Duodenal mucosa (tissue), 2 donors: ENCODE measurements around the gene FBXW9.
"Not testable (repeated sequence)": the region's sequence is repeated elsewhere in the genome, so short reads cannot be mapped to it uniquely, and the experiment has no call there.

ENCODE experiments used
- H3K27ac ChIP-seq: one replicate; pipeline ENCODE4 v1.7.0; 2013; ENCODE audit warnings: low read depth, low read length
- H3K27me3 ChIP-seq, 2 donors: one replicate each; pipeline ENCODE4 v1.7.0; 2013; ENCODE audit warnings: low read length in 2 of 2, control low read depth in 1 of 2; ENCODE audit not compliant: insufficient read depth in 2 of 2, control insufficient read depth in 1 of 2
- H3K36me3 ChIP-seq, 2 donors: one replicate each; pipeline ENCODE4 v1.7.0; 2013; ENCODE audit warnings: low read length in 2 of 2, control low read depth in 1 of 2; ENCODE audit not compliant: insufficient read depth in 2 of 2, control insufficient read depth in 1 of 2
- H3K4me1 ChIP-seq, 2 donors: one replicate each; pipeline ENCODE4 v1.7.0; 2013; ENCODE audit warnings: low read length in 2 of 2, control low read depth in 1 of 2; ENCODE audit not compliant: insufficient read depth in 2 of 2, control insufficient read depth in 1 of 2
- H3K4me3 ChIP-seq, 2 donors: one replicate each; pipeline ENCODE4 v1.7.0; 2013; ENCODE audit warnings: low read length in 2 of 2, low read depth in 1 of 2
- H3K9ac ChIP-seq, 2 donors: one replicate each; pipeline ENCODE4 v1.7.0; 2013; ENCODE audit warnings: low read length in 2 of 2, low read depth in 1 of 2
- H3K9me3 ChIP-seq, 2 donors: one replicate each; pipeline ENCODE4 v1.7.0; 2013; ENCODE audit warnings: low read length in 2 of 2, control low read depth in 1 of 2; ENCODE audit not compliant: control insufficient read depth in 1 of 2

Gene FBXW9

DNA sequence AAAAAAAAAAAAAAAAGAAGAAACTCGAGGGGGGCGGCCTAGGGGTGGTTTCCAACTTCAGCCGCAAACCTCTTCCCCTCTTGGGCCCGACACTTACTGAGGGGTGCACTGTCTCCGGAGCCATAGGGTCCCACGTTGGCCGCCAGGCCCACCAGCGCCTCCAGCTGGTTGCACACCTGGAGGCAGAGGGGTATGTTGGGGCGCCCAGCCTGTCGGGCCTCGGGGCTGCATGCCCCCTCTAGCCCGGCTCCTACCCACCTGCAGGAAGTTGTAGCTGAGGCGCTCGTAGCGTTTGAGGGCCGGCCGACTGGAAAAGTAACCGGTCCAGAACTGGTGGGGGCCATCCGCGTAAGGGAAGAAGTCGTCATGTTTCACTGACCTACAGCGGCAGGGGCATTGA, 38.5 kb downstream of the FBXW9 start:
- H3K36me3 ChIP-seq = peaks cover 3 to 42% of the 10 kb centered on the region in 2 donors
- no peak overlapping the region for H3K4me3 ChIP-seq
- no peak overlapping the region for H3K27ac ChIP-seq
- H3K9me3 ChIP-seq = no peaks in the 10 kb centered on the region
- no peak overlapping the region for H3K9ac ChIP-seq
- no peaks in the 10 kb centered on the region for H3K4me1 ChIP-seq
- no peaks in the 10 kb centered on the region for H3K27me3 ChIP-seq

DNA sequence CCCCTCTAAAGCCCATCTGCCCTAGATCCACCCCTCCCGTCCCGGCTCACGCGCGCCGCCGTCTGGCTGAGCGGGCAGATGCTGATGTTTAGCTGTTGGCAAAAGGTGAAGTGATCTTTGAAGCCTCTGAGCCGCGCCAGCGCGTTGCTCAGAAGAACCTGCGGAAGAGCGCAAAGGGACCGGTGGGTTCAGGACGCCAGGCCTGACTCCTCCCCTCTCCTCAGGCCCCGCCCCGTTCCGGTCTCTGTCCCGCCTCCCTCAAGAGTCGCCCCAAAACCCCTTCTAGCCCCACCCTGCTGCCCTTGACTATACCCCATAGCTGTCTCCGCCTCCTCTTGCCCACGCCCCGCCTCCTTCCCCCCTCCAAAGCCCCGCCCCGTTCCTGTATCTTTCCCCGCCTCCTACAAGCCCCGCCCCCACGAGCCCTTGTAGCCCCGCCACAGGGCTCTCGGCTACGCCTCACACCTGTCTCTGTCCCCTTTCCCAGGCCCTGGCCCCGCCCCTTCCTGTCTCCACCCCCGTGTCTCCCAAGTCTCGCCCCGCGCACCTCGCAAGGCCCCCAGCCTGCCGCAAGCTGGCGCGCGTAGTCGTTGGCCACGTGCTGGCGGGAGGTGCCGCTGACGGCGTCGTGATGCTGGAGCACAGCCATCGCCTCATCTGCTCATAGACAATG, 39.4 kb downstream of the FBXW9 start:
- no peaks in the 10 kb centered on the region for H3K9me3 ChIP-seq
- H3K4me1 ChIP-seq = no peaks in the 10 kb centered on the region
- H3K9ac ChIP-seq = no peak overlapping the region
- peaks cover 3 to 43% of the 10 kb centered on the region in 2 donors for H3K36me3 ChIP-seq
- H3K4me3 ChIP-seq = no peak overlapping the region
- H3K27me3 ChIP-seq = no peaks in the 10 kb centered on the region
- no peak overlapping the region for H3K27ac ChIP-seq

DNA sequence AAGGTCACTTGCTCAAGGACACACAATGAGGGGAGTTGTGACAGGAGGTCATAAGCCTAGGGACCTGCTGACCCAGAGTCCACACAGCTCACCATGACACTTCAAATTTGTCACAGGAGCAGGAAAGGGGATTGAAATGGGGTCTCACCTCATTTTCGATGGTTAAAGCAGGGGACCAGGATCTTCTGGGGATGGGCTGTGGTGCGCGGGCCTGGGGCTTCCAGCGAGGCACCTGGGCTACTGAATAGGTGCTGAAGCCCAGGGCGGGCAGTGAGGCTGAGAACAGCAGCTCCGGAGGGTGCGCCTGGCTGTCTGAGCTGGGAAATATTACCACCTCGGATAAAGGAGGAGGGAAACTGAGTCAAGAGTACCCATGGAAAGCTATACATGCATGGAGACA, 40.9 kb downstream of the FBXW9 start:
- Histone ChIP-seq H3K27me3 (no peaks in the 10 kb centered on the region), H3K9me3 (no peaks in the 10 kb centered on the region), H3K9ac (no peak overlapping the region), H3K4me3 (no peak overlapping the region), H3K27ac (no peak overlapping the region), H3K4me1 (no peaks in the 10 kb centered on the region), H3K36me3 (peaks cover 3 to 36% of the 10 kb centered on the region in 2 donors)

DNA sequence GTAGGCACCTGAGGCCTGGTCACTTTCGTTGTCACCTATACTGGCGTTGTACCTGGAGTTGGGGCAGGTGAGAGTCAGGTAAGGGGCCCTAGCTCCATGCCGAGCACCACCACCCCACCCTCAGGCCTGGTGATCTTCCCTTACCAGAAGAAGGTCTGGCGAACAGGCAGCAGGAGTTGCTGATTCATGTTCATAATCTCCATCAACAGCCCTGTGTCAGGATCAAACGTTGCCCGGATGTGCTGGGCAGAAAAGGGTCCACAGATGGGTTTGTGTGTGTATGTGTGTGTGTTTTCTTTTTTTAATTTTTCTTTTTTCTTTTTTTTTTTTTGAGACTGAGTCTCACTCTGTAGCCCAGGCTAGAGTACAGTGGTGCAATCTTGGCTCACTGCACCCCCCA, 44.2 kb downstream of the FBXW9 start:
- Histone ChIP-seq H3K27me3 (no peaks in the 10 kb centered on the region), H3K4me1 (peaks cover 5% of the 10 kb centered on the region in 2 donors), H3K9ac (no peak overlapping the region), H3K9me3 (no peaks in the 10 kb centered on the region), H3K4me3 (no peak overlapping the region), H3K27ac (no peak overlapping the region), H3K36me3 (peaks cover 3 to 27% of the 10 kb centered on the region in 2 donors)

DNA sequence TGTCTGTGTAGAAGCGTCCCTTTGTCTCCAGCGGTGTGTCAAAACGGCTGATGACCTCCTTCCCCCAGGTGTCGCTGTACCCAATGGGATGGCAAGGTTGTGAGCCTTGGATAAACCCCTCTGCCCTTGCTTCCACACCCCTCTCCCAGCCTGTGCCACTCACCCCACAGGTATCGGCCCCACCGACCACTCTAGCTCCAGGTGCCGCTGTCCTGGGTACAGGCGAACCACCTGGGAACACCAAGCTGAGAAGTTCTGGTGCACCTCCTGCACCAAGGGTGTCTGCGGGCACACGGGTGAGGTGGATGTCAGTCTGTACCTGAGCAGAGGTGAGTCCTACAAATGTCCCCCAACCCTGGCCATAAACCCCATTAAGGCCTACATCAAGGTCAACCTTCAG, 46.5 kb downstream of the FBXW9 start:
- H3K27ac ChIP-seq = no peak overlapping the region
- peaks cover 0 to 8% of the 10 kb centered on the region in 2 donors for H3K36me3 ChIP-seq
- H3K27me3 ChIP-seq = no peaks in the 10 kb centered on the region
- H3K4me1 ChIP-seq = peaks cover 5% of the 10 kb centered on the region in 2 donors
- no peak overlapping the region for H3K4me3 ChIP-seq
- no peaks in the 10 kb centered on the region for H3K9me3 ChIP-seq
- no peak overlapping the region for H3K9ac ChIP-seq

DNA sequence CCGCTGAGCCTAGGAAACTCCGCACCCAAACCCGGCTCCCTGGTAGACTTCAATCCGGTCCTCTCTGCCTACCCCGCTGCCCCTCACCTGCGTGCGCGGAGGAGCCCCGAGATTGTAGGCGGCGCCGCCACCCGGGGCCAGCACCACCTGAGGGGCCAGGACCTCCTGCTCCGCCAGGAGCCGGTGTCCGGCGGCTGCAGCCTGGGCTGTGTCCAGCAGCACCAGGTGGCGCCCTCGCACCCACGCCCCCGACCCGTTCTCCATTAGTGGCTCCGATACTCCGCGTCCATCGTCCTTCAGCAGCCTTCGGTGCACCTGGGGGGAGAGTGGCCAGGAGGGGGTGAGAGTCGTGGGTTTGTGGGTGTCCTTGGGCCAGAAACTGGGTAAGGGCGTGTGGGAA, 48.3 kb downstream of the FBXW9 start:
- no peak overlapping the region for H3K27ac ChIP-seq

DNA sequence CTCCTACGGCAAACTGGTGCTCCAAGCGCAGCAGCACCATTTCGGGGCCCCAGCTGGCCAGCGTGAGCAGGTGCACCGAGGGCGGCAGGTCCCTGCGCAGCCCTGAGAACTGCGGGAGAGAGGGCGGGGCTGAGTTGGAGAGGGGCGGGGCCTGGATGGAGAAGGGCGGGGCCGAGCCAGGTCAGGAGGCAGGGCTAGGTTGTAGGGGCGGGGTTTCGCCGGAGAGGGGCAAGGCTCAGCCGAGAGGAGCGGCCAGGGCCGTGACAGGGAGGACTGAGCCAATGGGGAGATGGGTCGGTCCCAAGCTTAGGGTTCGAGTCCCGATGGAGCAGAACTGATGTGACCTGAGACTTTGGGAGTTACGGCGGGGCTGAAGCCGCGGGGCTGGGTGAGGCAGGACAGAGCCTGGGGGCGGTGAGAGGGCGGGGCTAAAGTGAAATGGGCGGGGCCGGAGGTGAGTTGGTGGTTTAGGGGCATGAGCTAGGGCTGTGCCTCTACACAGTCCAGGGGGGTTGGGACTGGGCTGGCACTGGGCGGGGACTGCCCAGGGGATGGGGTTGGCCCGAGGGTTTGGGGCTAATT, 48.9 kb downstream of the FBXW9 start:
- H3K27me3 ChIP-seq = no peaks in the 10 kb centered on the region
- H3K4me1 ChIP-seq = peaks cover 5% of the 10 kb centered on the region in 2 donors
- H3K4me3 ChIP-seq = peak overlapping the region; percentile 51 to 66
- H3K27ac ChIP-seq = no peak overlapping the region
- no peak overlapping the region for H3K9ac ChIP-seq
- H3K36me3 ChIP-seq = peaks cover 0 to 5% of the 10 kb centered on the region in 2 donors
- no peaks in the 10 kb centered on the region for H3K9me3 ChIP-seq

More for the DNA sequence above, 48.3 kb downstream of the FBXW9 start:
- no peak overlapping the region for H3K9ac ChIP-seq
- H3K9me3 ChIP-seq = no peaks in the 10 kb centered on the region
- H3K27me3 ChIP-seq = no peaks in the 10 kb centered on the region
- peak overlapping the region; percentile 40 to 66 for H3K4me3 ChIP-seq
- peaks cover 5% of the 10 kb centered on the region in 2 donors for H3K4me1 ChIP-seq
- H3K36me3 ChIP-seq = peaks cover 0 to 5% of the 10 kb centered on the region in 2 donors

DNA sequence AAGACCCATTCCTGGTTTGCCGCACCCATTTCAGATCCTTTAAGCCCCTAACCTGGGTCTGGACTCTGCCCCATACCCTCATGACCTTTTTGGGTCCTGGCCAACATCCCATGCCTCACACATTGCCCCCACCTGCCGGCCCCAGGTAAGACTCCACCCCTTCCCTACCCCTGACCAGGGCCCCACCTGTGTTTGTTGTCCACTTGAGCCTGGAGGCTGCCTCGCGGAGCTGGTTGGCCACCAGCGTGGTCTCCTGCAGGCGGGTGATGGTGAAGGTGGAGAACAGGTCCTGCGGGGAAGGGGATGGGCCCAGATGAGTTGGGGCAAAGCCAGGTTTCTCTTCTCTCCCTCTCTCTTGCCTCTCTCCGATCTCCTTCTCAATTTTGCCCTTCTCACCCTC, 49.4 kb downstream of the FBXW9 start:
- H3K36me3 ChIP-seq = peaks cover 0 to 2% of the 10 kb centered on the region in 2 donors
- no peaks in the 10 kb centered on the region for H3K9me3 ChIP-seq
- no peak overlapping the region for H3K9ac ChIP-seq
- peak overlapping the region; percentile 40 to 51 for H3K4me3 ChIP-seq
- H3K4me1 ChIP-seq = peaks cover 5% of the 10 kb centered on the region in 2 donors
- H3K27me3 ChIP-seq = no peaks in the 10 kb centered on the region
- H3K27ac ChIP-seq = no peak overlapping the region

DNA sequence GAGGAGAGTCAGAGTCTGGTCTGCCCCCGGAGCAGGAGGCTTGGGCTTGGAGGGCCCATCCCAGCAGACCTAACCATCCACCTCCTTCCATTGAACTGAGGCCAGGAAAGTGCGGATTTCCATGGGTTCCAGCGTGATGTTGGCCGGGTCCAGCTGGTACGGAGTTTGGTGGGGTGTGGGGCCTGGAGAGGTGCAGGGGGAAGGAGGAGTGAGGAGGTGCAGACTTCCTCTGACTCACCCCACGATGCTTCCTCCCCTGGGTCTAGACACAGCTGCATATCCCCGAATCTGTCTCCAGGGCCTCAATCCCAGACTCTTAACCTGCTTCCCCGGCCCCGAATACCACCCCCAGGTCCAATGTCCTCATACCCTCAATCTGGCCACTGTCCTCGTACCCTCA, 49.9 kb downstream of the FBXW9 start:
- H3K27me3 ChIP-seq = no peaks in the 10 kb centered on the region
- H3K36me3 ChIP-seq = no peaks in the 10 kb centered on the region
- no peak overlapping the region for H3K4me3 ChIP-seq
- no peak overlapping the region for H3K27ac ChIP-seq
- H3K9me3 ChIP-seq = no peaks in the 10 kb centered on the region
- peaks cover 5% of the 10 kb centered on the region in 2 donors for H3K4me1 ChIP-seq
- H3K9ac ChIP-seq = no peak overlapping the region

DNA sequence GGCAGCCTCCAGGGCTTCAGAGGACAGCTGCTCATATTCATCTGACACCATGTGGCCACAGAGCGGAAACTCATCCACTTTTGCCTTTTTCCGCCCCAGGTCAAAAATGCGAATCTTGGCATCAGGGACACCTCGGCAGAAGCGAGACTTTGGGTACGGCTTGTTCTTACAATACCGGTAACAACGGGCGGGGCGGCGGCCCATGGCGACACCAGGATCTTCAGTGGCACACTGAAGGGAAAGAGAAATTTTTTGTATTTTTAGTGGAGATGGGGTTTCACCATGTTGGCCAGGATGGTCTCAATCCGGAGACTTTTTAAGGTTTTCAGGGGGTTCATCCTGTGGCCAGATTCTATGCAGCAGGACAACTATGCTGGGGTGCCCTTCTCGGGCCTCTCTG, 52.7 kb downstream of the FBXW9 start:
- H3K4me3 ChIP-seq, H3K27ac ChIP-seq, H3K36me3 ChIP-seq, H3K27me3 ChIP-seq, H3K9ac ChIP-seq, H3K9me3 ChIP-seq, H3K4me1 ChIP-seq: not testable (repeated sequence)
